ENCODE data around the gene KCNJ5.

Gene KCNJ5

DNA sequence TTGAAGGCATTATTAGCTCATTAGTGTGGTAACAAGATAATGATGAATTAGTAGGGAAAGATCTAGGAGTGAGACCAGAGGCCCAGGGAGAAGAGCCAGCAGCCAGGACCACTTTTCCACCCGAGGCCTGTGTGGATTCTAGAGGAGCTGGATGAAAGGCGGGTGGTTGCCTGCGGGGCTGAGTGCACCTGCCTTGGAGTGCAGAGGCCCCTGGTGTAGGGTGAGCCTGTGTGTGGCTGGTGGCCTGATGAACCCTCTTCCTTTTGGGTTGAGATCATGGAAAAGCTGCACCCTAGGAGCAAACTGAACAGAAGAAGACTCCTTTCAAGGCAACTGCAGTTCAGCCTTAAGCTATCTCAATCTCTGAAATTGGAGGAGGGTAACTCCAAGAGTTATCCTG lies 57.4 kb downstream of the KCNJ5 start:
- no peak overlapping the region for H3K4me2 ChIP-seq (ENCODE audit: low read length)

GRCh38 chr11:128949791-128950454 lies 58.8 kb downstream of the KCNJ5 start:
- Histone ChIP-seq H4K20me1 (ENCODE audit: control insufficient read depth, insufficient read depth, low read depth, low read length) (no peaks in the 10 kb centered on the region), H3K9me2 (replicated peaks; ENCODE audit: control insufficient read depth, low read length) (no peaks in the 10 kb centered on the region), H3K36me3 (ENCODE audit: control insufficient read depth, low read length) (no peaks in the 10 kb centered on the region), H3K4me3 (ENCODE audit: low read length) (no peak overlapping the region), H3K4me1 (ENCODE audit: control insufficient read depth, low read length) (no peaks in the 10 kb centered on the region), H3K9me3 (ENCODE audit: control insufficient read depth, insufficient read depth, low read length) (no peaks in the 10 kb centered on the region), H3F3A (ENCODE audit: control insufficient read depth, insufficient read depth) (no peaks in the 10 kb centered on the region), H3K79me2 (ENCODE audit: control insufficient read depth, low read length) (no peaks in the 10 kb centered on the region), H3K4me2 (ENCODE audit: low read length) (no peak overlapping the region), H3K27me3 (ENCODE audit: control insufficient read depth, low read length) (peaks cover 12% of the 10 kb centered on the region; the same call in 1 of the 2 replicates), H3K27ac (ENCODE audit: low read depth, low read length) (no peak overlapping the region)
- TF ChIP-seq EZH2phosphoT487 (IDR thresholded peaks at IDR 0.05; ENCODE audit: borderline replicate concordance, low read length) = no peak
- no peak for TF ChIP-seq CTCF (IDR thresholded peaks at IDR 0.05; ENCODE audit: low read depth, low read length, poor library complexity, severe bottlenecking)

More for the DNA sequence above, 57.4 kb downstream of the KCNJ5 start:
- Histone ChIP-seq H3K9me2 (replicated peaks; ENCODE audit: control insufficient read depth, low read length) (no peaks in the 10 kb centered on the region), H3K4me1 (ENCODE audit: control insufficient read depth, low read length) (no peaks in the 10 kb centered on the region), H3K4me3 (ENCODE audit: low read length) (no peak overlapping the region), H3K36me3 (ENCODE audit: control insufficient read depth, low read length) (no peaks in the 10 kb centered on the region), H3K9me3 (ENCODE audit: control insufficient read depth, insufficient read depth, low read length) (no peaks in the 10 kb centered on the region), H3K27me3 (ENCODE audit: control insufficient read depth, low read length) (peaks cover 12% of the 10 kb centered on the region; the same call in 1 of the 2 replicates), H3K27ac (ENCODE audit: low read depth, low read length) (no peak overlapping the region), H4K20me1 (ENCODE audit: control insufficient read depth, insufficient read depth, low read depth, low read length) (no peaks in the 10 kb centered on the region), H3F3A (ENCODE audit: control insufficient read depth, insufficient read depth) (no peaks in the 10 kb centered on the region), H3K79me2 (ENCODE audit: control insufficient read depth, low read length) (no peaks in the 10 kb centered on the region)
- no peak for TF ChIP-seq CTCF (IDR thresholded peaks at IDR 0.05; ENCODE audit: low read depth, low read length, poor library complexity, severe bottlenecking)
- no peak for TF ChIP-seq EZH2phosphoT487 (IDR thresholded peaks at IDR 0.05; ENCODE audit: borderline replicate concordance, low read length)

DNA sequence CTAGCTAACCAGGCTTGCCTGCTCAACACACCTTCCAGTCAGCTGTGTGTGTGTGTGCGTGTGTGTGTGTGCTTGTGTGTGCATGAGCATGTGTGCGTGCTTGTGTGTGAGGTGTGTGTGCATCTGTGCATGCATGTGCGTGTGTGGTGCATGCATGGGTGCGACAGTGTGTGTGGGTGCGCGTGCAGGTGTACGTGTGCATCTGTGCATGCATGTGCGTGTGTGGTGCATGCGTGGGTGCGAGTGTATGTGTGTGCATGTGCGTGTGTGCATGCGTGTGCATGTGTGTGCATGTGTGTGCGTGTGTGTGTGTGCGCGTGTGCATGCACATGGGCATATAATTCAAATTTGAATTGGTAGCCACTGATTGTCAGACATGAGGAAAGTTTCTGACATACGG lies 62.0 kb downstream of the KCNJ5 start:
- H3K27me3 ChIP-seq (ENCODE audit: control insufficient read depth, low read length) = peaks cover 22% of the 10 kb centered on the region
- no peaks in the 10 kb centered on the region for H3K9me3 ChIP-seq (ENCODE audit: control insufficient read depth, insufficient read depth, low read length)
- no peak overlapping the region for H3K27ac ChIP-seq (ENCODE audit: low read depth, low read length)

More for the DNA sequence above, 62.0 kb downstream of the KCNJ5 start:
- H3F3A ChIP-seq (ENCODE audit: control insufficient read depth, insufficient read depth) = no peaks in the 10 kb centered on the region
- H4K20me1 ChIP-seq (ENCODE audit: control insufficient read depth, insufficient read depth, low read depth, low read length) = no peaks in the 10 kb centered on the region
- no peaks in the 10 kb centered on the region for H3K79me2 ChIP-seq (ENCODE audit: control insufficient read depth, low read length)
- H3K4me1 ChIP-seq (ENCODE audit: control insufficient read depth, low read length) = no peaks in the 10 kb centered on the region
- no peaks in the 10 kb centered on the region for H3K9me2 ChIP-seq (replicated peaks; ENCODE audit: control insufficient read depth, low read length)
- H3K4me3 ChIP-seq (ENCODE audit: low read length) = no peak overlapping the region
- no peaks in the 10 kb centered on the region for H3K36me3 ChIP-seq (ENCODE audit: control insufficient read depth, low read length)
- TF ChIP-seq EZH2phosphoT487 (IDR thresholded peaks at IDR 0.05; ENCODE audit: borderline replicate concordance, low read length) (no peak), CTCF (IDR thresholded peaks at IDR 0.05; ENCODE audit: low read depth, low read length, poor library complexity, severe bottlenecking) (no peak)
- H3K4me2 ChIP-seq (ENCODE audit: low read length) = no peak overlapping the region

Data from DOHH2 (cell line).